Left ventricle myocardium inferior (tissue), 1 donor: ENCODE results near the gene NUDT14. TPM values are rescaled to one million over a fixed set of nuclear protein-coding genes. Genes with fewer than 3 reads are reported as not detected.
A peak's percentile ranks its signal among the peaks of the same experiment; 100 is the strongest.

Experiments used
- DNase-seq: peaks from one replicate; pipeline ENCODE4 v3.0.0-alpha.2; 2020
- H3K27ac ChIP-seq: fragments of 200-600 bp; replicated peaks from 2 replicates; pipeline ENCODE4 v1.8.0; 2021
- H3K27me3 ChIP-seq: fragments of 200-600 bp; 2 replicates; pipeline ENCODE4 v1.8.0; 2021; ENCODE audit warnings: low read depth
- H3K36me3 ChIP-seq: fragments of 200-600 bp; 2 replicates; pipeline ENCODE4 v1.8.0; 2021
- H3K4me1 ChIP-seq: fragments of 200-600 bp; 2 replicates; pipeline ENCODE4 v1.8.0; 2021
- H3K4me3 ChIP-seq: fragments of 200-600 bp; 2 replicates; pipeline ENCODE4 v1.8.0; 2021; ENCODE audit warnings: mild to moderate bottlenecking, moderate library complexity
- H3K9me3 ChIP-seq: fragments of 200-600 bp; replicated peaks from 2 replicates; pipeline ENCODE4 v1.8.0; 2021
- intact Hi-C: fragments of 100-400 bp; cut with micrococcal nuclease; formaldehyde crosslinking; loops from one replicate; pipeline ENCODE4 v1.11.0; 2022
- long read RNA-seq: library from polyadenylated mRNA; unstranded; transcript quantifications from one replicate; pipeline ENCODE4 v2.0.0, GENCODE V29; 2021
- total RNA-seq: library from RNA; stranded (reverse); fragmentation: NEBNext Ultra II Directional; extraction: Animal tissue kit (Norgen Biotek cat#: 25700); gene quantifications from one replicate; pipeline ENCODE4 v1.2.1, GENCODE V29; 2021
- TF ChIP-seq, protein P1 (sequence below): fragments of 200-600 bp; IDR thresholded peaks from 2 replicates; pipeline ENCODE4 v1.8.0; 2021; ENCODE audit warnings: antibody characterized with exemption, mild to moderate bottlenecking, borderline replicate concordance
- donor health status: DM: no; HTN: yes; CAD: no; lungs with severe emphysema.

Gene NUDT14
- 22.9 TPM for total RNA-seq
- long read RNA-seq, transcript NUDT14-202 (5 exons, 845 nt): major isoform, 12 of 19 reads
- long read RNA-seq, partial matches to known transcripts: 1 of 19 reads
- long read RNA-seq, other reads (novel, unspliced or antisense): 4 of 19 reads

DNA sequence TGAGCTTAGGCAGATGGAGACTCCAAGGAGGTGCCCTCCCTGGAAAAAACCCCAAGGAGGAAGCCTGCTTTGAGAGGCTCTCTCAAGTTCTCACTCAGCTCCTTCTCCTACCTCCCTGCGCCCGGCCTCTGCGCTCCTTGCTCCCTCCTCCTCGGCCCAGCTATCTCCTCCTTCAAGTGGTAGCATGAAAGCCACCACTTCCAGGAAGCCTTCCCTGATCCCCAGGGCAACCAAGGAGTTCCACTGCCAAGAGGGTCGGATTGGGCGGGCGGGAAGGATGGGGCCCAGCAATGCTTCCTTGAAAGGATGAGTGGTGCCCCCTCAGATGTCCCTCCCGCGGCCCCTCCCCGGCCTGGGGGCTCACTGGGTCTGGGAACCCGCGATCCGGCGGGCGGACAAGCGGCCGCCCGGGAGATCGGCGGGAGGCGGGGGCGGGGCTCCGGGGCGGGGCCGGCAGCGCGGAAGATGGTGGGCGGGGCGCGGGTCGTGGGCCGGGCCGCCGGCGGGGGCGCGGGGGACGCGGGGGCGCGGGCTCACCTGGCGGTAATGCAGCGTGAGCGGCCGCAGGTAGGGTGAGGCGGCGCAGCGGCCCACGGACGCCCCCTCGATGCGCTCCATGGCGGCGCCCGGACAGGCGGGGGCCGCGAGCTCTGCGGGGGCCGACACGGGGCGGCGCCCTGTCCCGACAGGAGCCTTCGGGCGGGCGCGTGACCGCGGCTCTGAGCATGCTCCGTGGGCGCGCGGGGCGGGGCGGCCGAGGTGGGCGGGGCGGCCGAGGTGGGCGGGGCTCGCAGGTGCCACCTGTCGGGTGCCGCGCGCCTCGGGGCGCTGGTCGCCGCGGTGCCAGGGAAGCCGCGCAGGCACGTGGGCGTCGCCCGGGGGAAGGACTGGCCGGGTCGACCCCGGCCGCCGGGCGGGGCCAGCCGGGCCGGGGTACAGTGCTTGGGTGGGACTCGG, at the start of gene NUDT14:
NUDT14 (minus strand) TSS at position 721 of the 957 bp plus-strand sequence; CDS start at position 618, 103 bp downstream.
- Histone ChIP-seq H3K4me1 (peaks cover 30% of the 10 kb centered on the region), H3K9me3 (no peaks in the 10 kb centered on the region), H3K4me3 (peak within 1 kb of the TSS; percentile 68), H3K27ac (peak within 1 kb of the TSS; percentile 73), H3K36me3 (no peaks in the 10 kb centered on the region), H3K27me3 (no peaks in the 10 kb centered on the region)
- intact Hi-C loops: no loop called here
- TF ChIP-seq, protein P1, sequence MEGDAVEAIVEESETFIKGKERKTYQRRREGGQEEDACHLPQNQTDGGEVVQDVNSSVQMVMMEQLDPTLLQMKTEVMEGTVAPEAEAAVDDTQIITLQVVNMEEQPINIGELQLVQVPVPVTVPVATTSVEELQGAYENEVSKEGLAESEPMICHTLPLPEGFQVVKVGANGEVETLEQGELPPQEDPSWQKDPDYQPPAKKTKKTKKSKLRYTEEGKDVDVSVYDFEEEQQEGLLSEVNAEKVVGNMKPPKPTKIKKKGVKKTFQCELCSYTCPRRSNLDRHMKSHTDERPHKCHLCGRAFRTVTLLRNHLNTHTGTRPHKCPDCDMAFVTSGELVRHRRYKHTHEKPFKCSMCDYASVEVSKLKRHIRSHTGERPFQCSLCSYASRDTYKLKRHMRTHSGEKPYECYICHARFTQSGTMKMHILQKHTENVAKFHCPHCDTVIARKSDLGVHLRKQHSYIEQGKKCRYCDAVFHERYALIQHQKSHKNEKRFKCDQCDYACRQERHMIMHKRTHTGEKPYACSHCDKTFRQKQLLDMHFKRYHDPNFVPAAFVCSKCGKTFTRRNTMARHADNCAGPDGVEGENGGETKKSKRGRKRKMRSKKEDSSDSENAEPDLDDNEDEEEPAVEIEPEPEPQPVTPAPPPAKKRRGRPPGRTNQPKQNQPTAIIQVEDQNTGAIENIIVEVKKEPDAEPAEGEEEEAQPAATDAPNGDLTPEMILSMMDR: no peak
- DNase-seq: peak; percentile 66

- Histone ChIP-seq H3K4me3 (no peak overlapping the region), H3K4me1 (no peaks in the 10 kb centered on the region), H3K27ac (no peak overlapping the region), H3K27me3 (no peaks in the 10 kb centered on the region), H3K9me3 (no peaks in the 10 kb centered on the region), H3K36me3 (peaks cover 23% of the 10 kb centered on the region)
- intact Hi-C loops: no loop called here
- TF ChIP-seq, protein P1: no peak
- DNase-seq: no peak
These were observed 48.1 kb upstream of the NUDT14 start for GRCh38 chr14:105229099-105229655.

DNA sequence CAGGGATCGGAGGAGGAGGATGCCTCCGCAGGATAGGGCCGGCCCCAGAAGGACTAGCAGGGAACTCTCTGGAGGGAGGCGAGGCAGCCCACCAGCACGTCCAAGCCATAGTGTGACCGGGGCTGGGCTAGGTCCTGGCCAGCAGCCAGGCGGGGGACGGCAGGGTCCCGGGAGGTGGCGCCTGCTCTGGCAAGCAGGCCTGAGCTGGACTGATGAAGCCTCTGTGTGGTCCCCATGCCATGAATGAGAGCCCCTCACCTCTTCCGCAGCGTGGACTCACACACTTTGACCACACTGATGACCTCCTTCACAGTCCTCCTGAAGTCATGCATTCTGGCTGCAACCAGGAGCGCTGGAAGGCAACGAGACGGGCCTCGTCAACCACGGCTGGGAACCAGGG, 47.5 kb upstream of the NUDT14 start:
- no peaks in the 10 kb centered on the region for H3K9me3 ChIP-seq
- H3K36me3 ChIP-seq: peaks cover 29% of the 10 kb centered on the region
- no peaks in the 10 kb centered on the region for H3K27me3 ChIP-seq
- H3K4me1 ChIP-seq: no peaks in the 10 kb centered on the region
- TF ChIP-seq, protein P1: no peak
- intact Hi-C loops: no loop called here
- no peak overlapping the region for H3K4me3 ChIP-seq
- DNase-seq: no peak
- no peak overlapping the region for H3K27ac ChIP-seq

- no peak overlapping the region for H3K27ac ChIP-seq
- peaks cover 41% of the 10 kb centered on the region for H3K36me3 ChIP-seq
- no peaks in the 10 kb centered on the region for H3K9me3 ChIP-seq
- TF ChIP-seq, protein P1: no peak
- H3K4me3 ChIP-seq: no peak overlapping the region
- intact Hi-C loops: no loop called here
- no peaks in the 10 kb centered on the region for H3K27me3 ChIP-seq
- DNase-seq: no peak
- H3K4me1 ChIP-seq: no peaks in the 10 kb centered on the region
These were observed 46.2 kb upstream of the NUDT14 start for GRCh38 chr14:105227346-105227745.

DNA sequence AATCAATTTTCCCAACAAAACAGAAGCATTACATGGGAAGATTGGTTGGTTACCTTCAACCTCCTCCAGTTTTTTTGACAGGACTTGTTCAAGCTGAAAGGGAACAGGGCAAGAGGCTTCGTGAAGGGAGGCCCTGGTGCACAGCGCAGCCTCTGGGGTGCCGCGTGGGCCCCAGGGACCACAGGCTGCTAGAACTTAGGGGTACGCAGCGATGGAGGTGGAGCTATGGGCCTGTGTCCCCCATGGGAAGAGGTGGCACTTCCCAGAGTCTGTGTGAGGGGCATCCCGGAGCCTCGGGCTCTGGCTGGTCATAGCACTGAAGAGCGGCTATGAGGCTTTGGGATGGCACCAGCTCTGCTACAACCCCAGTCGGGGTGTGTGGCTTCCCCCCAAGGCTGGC, 45.1 kb upstream of the NUDT14 start:
- TF ChIP-seq, protein P1: no peak
- H3K27me3 ChIP-seq: no peaks in the 10 kb centered on the region
- no peak overlapping the region for H3K27ac ChIP-seq
- intact Hi-C loops: no loop called here
- no peaks in the 10 kb centered on the region for H3K9me3 ChIP-seq
- H3K4me3 ChIP-seq: no peak overlapping the region
- peaks cover 4% of the 10 kb centered on the region for H3K4me1 ChIP-seq
- no peak for DNase-seq
- H3K36me3 ChIP-seq: peaks cover 48% of the 10 kb centered on the region
